Measurements from ENCODE around the gene KIFAP3. TPM values are rescaled to one million over a fixed set of nuclear protein-coding genes. Genes with fewer than 3 reads are reported as not detected.

KIFAP3 gene
- total RNA-seq, 1 experiment from 2014 or later: 29.2 TPM

GRCh38 chr1:170076199-170076598, 1.7 kb upstream of the KIFAP3 start:
- H3K4me3 Mint-ChIP-seq (ENCODE audit: unreplicated experiment): no peak overlapping the region
- intact Hi-C loops (cut with micrococcal nuclease): loop anchor here (10.0 kb wide), 1 partner anchor 629 kb away; no protein-coding TSS in a partner anchor
- DNase-seq (ENCODE audit: unreplicated experiment): no peak
- ChIA-PET POLR2A (interaction anchor here (5.9 kb wide), 1 partner anchor 182 kb away, joined by 47 read pairs; the partner anchor contains the start of gene SCYL3), CTCF (interaction anchor here (0.6 to 2.2 kb wide), 8 partner anchors 27 to 852 kb away, joined by 3 to 11 read pairs (median 3); no protein-coding TSS in a partner anchor)
- TF ChIP-seq CTCF (IDR thresholded peaks at IDR 0.05; ENCODE audit: unreplicated experiment): no peak
- peaks cover 7% of the 10 kb centered on the region for H3K9me3 Mint-ChIP-seq (ENCODE audit: unreplicated experiment)
- no peaks in the 10 kb centered on the region for H3K36me3 Mint-ChIP-seq (ENCODE audit: insufficient read depth, unreplicated experiment)
- BruUV-seq (replicated peaks): no TSS peak
- H3K4me1 Mint-ChIP-seq (ENCODE audit: insufficient read depth, unreplicated experiment): peaks cover 21% of the 10 kb centered on the region
- no peaks in the 10 kb centered on the region for H3K27me3 Mint-ChIP-seq (ENCODE audit: insufficient read depth, unreplicated experiment)
- H3K27ac Mint-ChIP-seq (ENCODE audit: low read depth, unreplicated experiment): peak overlapping the region; percentile 83

- Mint-ChIP-seq H3K27ac (ENCODE audit: low read depth, unreplicated experiment) (peak overlapping the region; percentile 83), H3K4me3 (ENCODE audit: unreplicated experiment) (peak overlapping the region; percentile 84), H3K4me1 (ENCODE audit: insufficient read depth, unreplicated experiment) (peaks cover 27% of the 10 kb centered on the region), H3K27me3 (ENCODE audit: insufficient read depth, unreplicated experiment) (no peaks in the 10 kb centered on the region), H3K36me3 (ENCODE audit: insufficient read depth, unreplicated experiment) (peaks cover 5% of the 10 kb centered on the region), H3K9me3 (ENCODE audit: unreplicated experiment) (peaks cover 7% of the 10 kb centered on the region)
- intact Hi-C loops (cut with micrococcal nuclease): loop anchor here (2.0 to 10.0 kb wide), 2 partner anchors 146 to 630 kb away; no protein-coding TSS in a partner anchor
- BruUV-seq (replicated peaks): no TSS peak
- no peak for TF ChIP-seq CTCF (IDR thresholded peaks at IDR 0.05; ENCODE audit: unreplicated experiment)
- no peak for DNase-seq (ENCODE audit: unreplicated experiment)
- ChIA-PET POLR2A (interaction anchor here (1.0 to 5.9 kb wide), 5 partner anchors 12 to 181 kb away, joined by 3 to 47 read pairs (median 8); partner anchors contain the start of gene SCYL3), CTCF (interaction anchor here (0.7 to 2.4 kb wide), 17 partner anchors 11 to 853 kb away, joined by 3 to 13 read pairs (median 3); no protein-coding TSS in a partner anchor)
Observed at GRCh38 chr1:170075186-170075585, 691 bp upstream of the KIFAP3 start.

- H3K4me3 Mint-ChIP-seq (ENCODE audit: unreplicated experiment): peak overlapping the region; percentile 84
- TSS peak; percentile 56 for BruUV-seq (replicated peaks)
- peak overlapping the region; percentile 83 for H3K27ac Mint-ChIP-seq (ENCODE audit: low read depth, unreplicated experiment)
- H3K27me3 Mint-ChIP-seq (ENCODE audit: insufficient read depth, unreplicated experiment): no peaks in the 10 kb centered on the region
- no peak for DNase-seq (ENCODE audit: unreplicated experiment)
- CTCF ChIA-PET: interaction anchor here (0.6 to 2.4 kb wide), 13 partner anchors 12 to 539 kb away, joined by 3 to 13 read pairs (median 3); no protein-coding TSS in a partner anchor
- no peak for TF ChIP-seq CTCF (IDR thresholded peaks at IDR 0.05; ENCODE audit: unreplicated experiment)
- peaks cover 5% of the 10 kb centered on the region for H3K36me3 Mint-ChIP-seq (ENCODE audit: insufficient read depth, unreplicated experiment)
- peaks cover 7% of the 10 kb centered on the region for H3K9me3 Mint-ChIP-seq (ENCODE audit: unreplicated experiment)
- peaks cover 31% of the 10 kb centered on the region for H3K4me1 Mint-ChIP-seq (ENCODE audit: insufficient read depth, unreplicated experiment)
- intact Hi-C loops (cut with micrococcal nuclease): loop anchor here (1.0 to 10.0 kb wide), 5 partner anchors 64 to 631 kb away; partner anchors contain the start of gene GORAB
- POLR2A ChIA-PET: interaction anchor here (0.7 to 5.9 kb wide), 8 partner anchors 8 to 483 kb away, joined by 3 to 47 read pairs (median 5); partner anchors contain the start of genes GORAB and SCYL3
Observed at GRCh38 chr1:170073893-170074249, 624 bp downstream of the KIFAP3 start.

GRCh38 chr1:170071378-170071777, 3.1 kb downstream of the KIFAP3 start:
- Mint-ChIP-seq H3K9me3 (ENCODE audit: unreplicated experiment) (no peaks in the 10 kb centered on the region), H3K27me3 (ENCODE audit: insufficient read depth, unreplicated experiment) (no peaks in the 10 kb centered on the region), H3K36me3 (ENCODE audit: insufficient read depth, unreplicated experiment) (peaks cover 5% of the 10 kb centered on the region), H3K4me3 (ENCODE audit: unreplicated experiment) (no peak overlapping the region), H3K27ac (ENCODE audit: low read depth, unreplicated experiment) (no peak overlapping the region), H3K4me1 (ENCODE audit: insufficient read depth, unreplicated experiment) (peaks cover 41% of the 10 kb centered on the region)
- CTCF ChIA-PET: no interaction called here
- no TSS peak for BruUV-seq (replicated peaks)
- no peak for TF ChIP-seq CTCF (IDR thresholded peaks at IDR 0.05; ENCODE audit: unreplicated experiment)
- POLR2A ChIA-PET: interaction anchor here (0.8 to 1.6 kb wide), 2 partner anchors 42 to 179 kb away, joined by 3 read pairs; no protein-coding TSS in a partner anchor
- intact Hi-C loops (cut with micrococcal nuclease): loop anchor here (5.0 to 10.0 kb wide), 2 partner anchors 461 to 633 kb away; partner anchors contain the start of gene GORAB
- DNase-seq (ENCODE audit: unreplicated experiment): no peak

All from MCF 10A (cell line).